SK-N-SH treated with all-trans-retinoic acid at 6 μM for 48 hours (cell line): ENCODE results near the gene PRKCQ.

Source experiments
- ATAC-seq: fragments of 200-7000 bp; cut with Tn5 transposase; 3 replicates; pipeline ENCODE4 v1.9.1; 2020; ENCODE audit warnings: mild to moderate bottlenecking, moderate library complexity
- ARNTL ChIP-seq: fragments of 450-650 bp; formaldehyde crosslinking; IDR thresholded peaks from 2 replicates; pipeline ENCODE4 v1.5.0; 2020; ENCODE audit warnings: low read depth, mild to moderate bottlenecking, moderate library complexity, borderline replicate concordance
- BACH2 ChIP-seq: fragments of 250-450 bp; sonication (Bioruptor Pico); IDR thresholded peaks from 2 replicates; pipeline ENCODE4 v1.9.0; 2021; ENCODE audit warnings: mild to moderate bottlenecking, borderline replicate concordance
- CREB5 ChIP-seq: fragments of 250-450 bp; sonication (Bioruptor Pico); IDR thresholded peaks from 2 replicates; pipeline ENCODE4 v1.5.1; 2020; ENCODE audit warnings: low read depth, mild to moderate bottlenecking, moderate library complexity
- CSDC2 ChIP-seq: fragments of 250-450 bp; sonication (Bioruptor Pico); IDR thresholded peaks from 2 replicates; pipeline ENCODE4 v1.5.0; 2020; ENCODE audit warnings: mild to moderate bottlenecking, moderate library complexity
- CSRNP3 ChIP-seq: fragments of 250-450 bp; sonication (Bioruptor Pico); IDR thresholded peaks from 2 replicates; pipeline ENCODE4 v1.5.1; 2021; ENCODE audit warnings: mild to moderate bottlenecking, moderate library complexity
- ESRRG ChIP-seq: fragments of 250-450 bp; sonication (Bioruptor Pico); IDR thresholded peaks from 2 replicates; pipeline ENCODE4 v1.6.1; 2021; ENCODE audit warnings: mild to moderate bottlenecking
- GLIS3 ChIP-seq: fragments of 250-450 bp; sonication (Bioruptor Pico); IDR thresholded peaks from 2 replicates; pipeline ENCODE4 v1.5.0; 2020; ENCODE audit warnings: mild to moderate bottlenecking, moderate library complexity
- ISL1 ChIP-seq: fragments of 250-450 bp; sonication (Bioruptor Pico); IDR thresholded peaks from 2 replicates; pipeline ENCODE4 v2.1.2; 2022; ENCODE audit warnings: mild to moderate bottlenecking, moderate library complexity
- OSR1 ChIP-seq: fragments of 250-450 bp; sonication (Bioruptor Pico); IDR thresholded peaks from 2 replicates; pipeline ENCODE4 v1.8.0; 2022; ENCODE audit warnings: moderate library complexity, mild to moderate bottlenecking, inconsistent platforms
- PATZ1 ChIP-seq: fragments of 250-450 bp; sonication (Bioruptor Pico); IDR thresholded peaks from 2 replicates; pipeline ENCODE4 v1.8.0; 2020; ENCODE audit warnings: mild to moderate bottlenecking, moderate library complexity, borderline replicate concordance
- POU6F1 ChIP-seq: fragments of 250-450 bp; sonication (Bioruptor Pico); IDR thresholded peaks from 2 replicates; pipeline ENCODE4 v1.8.0; 2021; ENCODE audit warnings: low read depth, mild to moderate bottlenecking, moderate library complexity, borderline replicate concordance
- PPARA ChIP-seq: fragments of 250-450 bp; sonication (Bioruptor Pico); IDR thresholded peaks from 2 replicates; pipeline ENCODE4 v1.5.0; 2020; ENCODE audit warnings: mild to moderate bottlenecking, borderline replicate concordance
- RARB ChIP-seq: fragments of 250-450 bp; sonication (Bioruptor Pico); IDR thresholded peaks from 2 replicates; pipeline ENCODE4 v1.8.0; 2021; ENCODE audit warnings: mild to moderate bottlenecking, moderate library complexity
- SNAI2 ChIP-seq: fragments of 250-450 bp; sonication (Bioruptor Pico); IDR thresholded peaks from 2 replicates; pipeline ENCODE4 v1.5.0; 2020; ENCODE audit warnings: mild to moderate bottlenecking, moderate library complexity
- TCF4 ChIP-seq: fragments of 250-450 bp; sonication (Bioruptor Pico); IDR thresholded peaks from 2 replicates; pipeline ENCODE4 v1.8.0; 2021; ENCODE audit warnings: mild to moderate bottlenecking, moderate library complexity, borderline replicate concordance
- TOX ChIP-seq: fragments of 250-450 bp; sonication (Bioruptor Pico); IDR thresholded peaks from 2 replicates; pipeline ENCODE4 v1.8.0; 2021; ENCODE audit warnings: mild to moderate bottlenecking, moderate library complexity, borderline replicate concordance
- TSHZ2 ChIP-seq: fragments of 250-450 bp; sonication (Bioruptor Pico); IDR thresholded peaks from 2 replicates; pipeline ENCODE4 v1.5.0; 2020; ENCODE audit warnings: mild to moderate bottlenecking, moderate library complexity
- ZC3H10 ChIP-seq: fragments of 250-450 bp; sonication (Bioruptor Pico); IDR thresholded peaks from 2 replicates; pipeline ENCODE4 v1.5.1; 2021; ENCODE audit warnings: mild to moderate bottlenecking, moderate library complexity
- ZFP3 ChIP-seq: fragments of 250-450 bp; sonication (Bioruptor Pico); IDR thresholded peaks from 2 replicates; pipeline ENCODE4 v1.5.0; 2020; ENCODE audit warnings: mild to moderate bottlenecking, moderate library complexity
- ZFP30 ChIP-seq: fragments of 450-650 bp; formaldehyde crosslinking; IDR thresholded peaks from 2 replicates; pipeline ENCODE4 v1.5.0; 2022; ENCODE audit warnings: mild to moderate bottlenecking, moderate library complexity
- ZNF565 ChIP-seq: fragments of 450-650 bp; formaldehyde crosslinking; conservative IDR thresholded peaks from 2 replicates; pipeline ENCODE4 v1.5.0; 2020; ENCODE audit warnings: low read depth, mild to moderate bottlenecking, moderate library complexity
- ZNF8 ChIP-seq: fragments of 450-650 bp; formaldehyde crosslinking; IDR thresholded peaks from 2 replicates; pipeline ENCODE4 v1.5.0; 2020; ENCODE audit warnings: mild to moderate bottlenecking, moderate library complexity

Gene PRKCQ

GRCh38 chr10:6537770-6538169 is 42.3 kb downstream of the PRKCQ start:
- TF ChIP-seq PPARA (CRISPR knock-in tag), result no peak
- TF ChIP-seq, all 23 proteins: peak for 0
- ATAC-seq, result no peak

GRCh38 chr10:6536102-6536501 is 44.0 kb downstream of the PRKCQ start:
- TF ChIP-seq ZC3H10 (CRISPR knock-in tag) (no peak), PATZ1 (CRISPR knock-in tag) (no peak), OSR1 (CRISPR knock-in tag) (no peak), CREB5 (CRISPR knock-in tag) (no peak)
- ATAC-seq, result no peak

- TF ChIP-seq POU6F1 (CRISPR knock-in tag) (no peak), TSHZ2 (CRISPR knock-in tag) (no peak), ARNTL (CRISPR knock-in tag) (no peak), ZNF8 (no peak), ISL1 (CRISPR knock-in tag) (no peak), TOX (CRISPR knock-in tag) (no peak), PPARA (CRISPR knock-in tag) (no peak)
- ATAC-seq, result no peak
Observed at GRCh38 chr10:6535156-6535764, 44.8 kb downstream of the PRKCQ start.

GRCh38 chr10:6532321-6532720 is 47.8 kb downstream of the PRKCQ start:
- ATAC-seq, result no peak
- TF ChIP-seq ZNF565 (CRISPR knock-in tag), result no peak
- no peak for TF ChIP-seq ISL1 (CRISPR knock-in tag)

GRCh38 chr10:6530966-6531365 is 49.1 kb downstream of the PRKCQ start:
- ATAC-seq, result no peak
- TF ChIP-seq GLIS3, result no peak
- no peak for TF ChIP-seq ISL1 (CRISPR knock-in tag)
- TF ChIP-seq PATZ1 (CRISPR knock-in tag), result no peak
- no peak for TF ChIP-seq ZNF565 (CRISPR knock-in tag)
- no peak for TF ChIP-seq CSDC2 (CRISPR knock-in tag)
- no peak for TF ChIP-seq ZFP3
- TF ChIP-seq ESRRG (CRISPR knock-in tag), result no peak
- TF ChIP-seq CREB5 (CRISPR knock-in tag), result no peak
- TF ChIP-seq ZFP30 (CRISPR knock-in tag), result no peak
- no peak for TF ChIP-seq BACH2 (CRISPR knock-in tag)
- TF ChIP-seq ZNF8, result no peak
- no peak for TF ChIP-seq TCF4 (CRISPR knock-in tag)
- no peak for TF ChIP-seq CSRNP3 (CRISPR knock-in tag)
- TF ChIP-seq TOX (CRISPR knock-in tag), result no peak
- TF ChIP-seq SNAI2 (CRISPR knock-in tag), result no peak
- no peak for TF ChIP-seq RARB (CRISPR knock-in tag)
